Liver (tissue), 9 donors: ENCODE results near the gene PNLIPRP2. TPM values are rescaled to one million over a fixed set of nuclear protein-coding genes. Genes with fewer than 3 reads are reported as not detected.

Source experiments
- DNase-seq: peaks from one replicate; pipeline ENCODE4 v3.0.0-alpha.2; 2017; ENCODE audit warnings: low spot score
- H3K27ac ChIP-seq, 2 donors: one replicate each; pipeline ENCODE4 v1.7.0; 2013; ENCODE audit warnings: inconsistent platforms in 2 of 2, low read length in 2 of 2, control low read depth in 1 of 2, low read depth in 1 of 2, mild to moderate bottlenecking in 1 of 2
- H3K27me3 ChIP-seq, 4 donors: one replicate each; pipeline versions ENCODE4 v1.6.1 to v1.7.0; 2013; ENCODE audit warnings: low read length in 3 of 4, inconsistent platforms in 1 of 4, mild to moderate bottlenecking in 1 of 4, moderate library complexity in 1 of 4; ENCODE audit not compliant: control insufficient read depth in 4 of 4, insufficient read depth in 4 of 4
- H3K36me3 ChIP-seq, 4 donors: one replicate each; pipeline versions ENCODE4 v1.6.1 to v1.7.0; 2013; ENCODE audit warnings: low read length in 3 of 4, mild to moderate bottlenecking in 3 of 4, low read depth in 1 of 4, moderate library complexity in 1 of 4; ENCODE audit not compliant: control insufficient read depth in 4 of 4, insufficient read depth in 3 of 4
- H3K4me1 ChIP-seq, 4 donors: one replicate each; pipeline versions ENCODE4 v1.6.1 to v1.7.0; 2013; ENCODE audit warnings: low read length in 3 of 4, mild to moderate bottlenecking in 3 of 4, moderate library complexity in 1 of 4; ENCODE audit not compliant: control insufficient read depth in 4 of 4, insufficient read depth in 4 of 4
- H3K4me3 ChIP-seq, 3 donors: one replicate each; pipeline versions ENCODE4 v1.6.1 to v1.7.0; 2013; ENCODE audit warnings: low read length in 3 of 3, control low read depth in 1 of 3, low read depth in 1 of 3, mild to moderate bottlenecking in 1 of 3
- H3K9ac ChIP-seq, 2 donors: one replicate each; pipeline ENCODE4 v1.7.0; 2013; ENCODE audit warnings: low read length in 2 of 2, mild to moderate bottlenecking in 2 of 2, moderate library complexity in 2 of 2, control low read depth in 1 of 2, low read depth in 1 of 2
- H3K9me3 ChIP-seq, 4 donors: one replicate each; pipeline versions ENCODE4 v1.6.1 to v1.7.0; 2013; ENCODE audit warnings: low read length in 3 of 4; ENCODE audit not compliant: control insufficient read depth in 4 of 4
- CTCF ChIP-seq: fragments of 150-350 bp; IDR thresholded peaks from 2 replicates; pipeline ENCODE4 v1.5.1; 2017; ENCODE audit warnings: improper control_type of control experiment, low read depth, low read length; ENCODE audit not compliant: missing input control
- EGR1 ChIP-seq, 2 donors: IDR thresholded peaks; 2 replicates each; pipeline ENCODE4 v1.6.1; 2016 to 2018; ENCODE audit warnings: antibody characterized with exemption in 2 of 2, low read depth in 2 of 2
- FOXA1 ChIP-seq: IDR thresholded peaks from 2 replicates; pipeline ENCODE4 v1.6.1; 2016; ENCODE audit warnings: antibody characterized with exemption
- GABPA ChIP-seq, 2 donors: IDR thresholded peaks in 1 of 2; conservative IDR thresholded peaks in 1 of 2; 2 replicates each; pipeline ENCODE4 v1.6.1; 2016; ENCODE audit warnings: antibody characterized with exemption in 2 of 2, mild to moderate bottlenecking in 1 of 2, moderate library complexity in 1 of 2
- HNF4A ChIP-seq, 2 donors: conservative IDR thresholded peaks; 2 replicates each; pipeline ENCODE4 v1.6.1; 2016; ENCODE audit warnings: antibody characterized with exemption in 2 of 2, mild to moderate bottlenecking in 2 of 2
- HNF4G ChIP-seq: IDR thresholded peaks from 2 replicates; pipeline ENCODE4 v1.6.1; 2016; ENCODE audit warnings: antibody characterized with exemption
- JUND ChIP-seq, 2 donors: IDR thresholded peaks; 2 replicates each; pipeline ENCODE4 v1.6.1; 2016; ENCODE audit warnings: antibody characterized with exemption in 2 of 2
- NR2F2 ChIP-seq: IDR thresholded peaks from 2 replicates; pipeline ENCODE4 v1.6.1; 2016; ENCODE audit warnings: antibody characterized with exemption
- RAD21 ChIP-seq, 2 donors: IDR thresholded peaks; 2 replicates each; pipeline ENCODE4 v1.6.1; 2016; ENCODE audit warnings: antibody characterized with exemption in 2 of 2, mild to moderate bottlenecking in 2 of 2
- REST ChIP-seq: IDR thresholded peaks from 2 replicates; pipeline ENCODE4 v1.6.1; 2016; ENCODE audit warnings: antibody characterized with exemption, mild to moderate bottlenecking
- RXRA ChIP-seq, 2 donors: IDR thresholded peaks; 2 replicates each; pipeline ENCODE4 v1.6.1; 2017 to 2018; ENCODE audit warnings: antibody characterized with exemption in 2 of 2, mild to moderate bottlenecking in 1 of 2
- SP1 ChIP-seq: IDR thresholded peaks from 2 replicates; pipeline ENCODE4 v1.6.1; 2018; ENCODE audit warnings: antibody characterized with exemption, mild to moderate bottlenecking
- TAF1 ChIP-seq: conservative IDR thresholded peaks from 2 replicates; pipeline ENCODE4 v1.6.1; 2016; ENCODE audit warnings: antibody characterized with exemption, mild to moderate bottlenecking
- YY1 ChIP-seq: IDR thresholded peaks from 2 replicates; pipeline ENCODE4 v1.6.1; 2016; ENCODE audit warnings: antibody characterized with exemption, mild to moderate bottlenecking
- WGBS: extraction: QIAGEN DNeasy Blood & Tissue Kit; methylation state at CpG from one replicate; pipeline ENCODE4 v1.1.7; 2013; 5-methylcytosine and 5-hydroxymethylcytosine counted together
- polyA plus RNA-seq, 2 donors: library from polyadenylated mRNA; stranded (reverse) in 1 of 2; unstranded in 1 of 2; fragments of 200-250 nt in 1 of 2; fragments of >200 nt in 1 of 2; fragmentation: Nextera tagmentation in 1 of 2; extraction: Ambion mirVana in 1 of 2; gene quantifications; one replicate each; pipeline versions ENCODE4 v1.2.1 to v1.2.3, GENCODE V29; 2013 to 2015
- total RNA-seq, 2 donors: library from RNA; depleted of rRNA; stranded (reverse); fragments of >200 nt; gene quantifications; one replicate each; pipeline ENCODE4 v1.2.3, GENCODE V29; 2014
- TF ChIP-seq, protein P1 (sequence below): IDR thresholded peaks from 2 replicates; pipeline ENCODE4 v1.6.1; 2016; ENCODE audit warnings: antibody characterized with exemption
- TF ChIP-seq, protein P2 (sequence below): IDR thresholded peaks from 2 replicates; pipeline ENCODE4 v1.6.1; 2016; ENCODE audit warnings: antibody characterized with exemption
- donor health status: healthy.
- donor health status: healthy.
- donor health status: healthy.
- donor health status: healthy.
- donor health status: healthy.

PNLIPRP2 gene
- total and polyA plus RNA-seq, 4 donors, result not detected

- Histone ChIP-seq H3K9me3 (no peaks in the 10 kb centered on the region), H3K27ac (no peak overlapping the region), H3K27me3 (peaks cover 0 to 7% (median 1%) of the 10 kb centered on the region in 4 donors), H3K4me3 (no peak overlapping the region), H3K4me1 (no peaks in the 10 kb centered on the region), H3K9ac (no peak overlapping the region), H3K36me3 (no peaks in the 10 kb centered on the region)
- 70% methylated on average over 2 of the region's 2 CpGs for WGBS
- no peak for DNase-seq
- TF ChIP-seq TAF1, result no peak
- TF ChIP-seq NR2F2, result no peak
- no peak for TF ChIP-seq SP1
- TF ChIP-seq HNF4G, result no peak
- no peak for TF ChIP-seq RXRA (IDR thresholded peaks at IDR 0.05)
- no peak for TF ChIP-seq HNF4A (conservative IDR thresholded peaks at IDR 0.05)
- no peak for TF ChIP-seq CTCF
- no peak for TF ChIP-seq YY1
- TF ChIP-seq, protein P1, sequence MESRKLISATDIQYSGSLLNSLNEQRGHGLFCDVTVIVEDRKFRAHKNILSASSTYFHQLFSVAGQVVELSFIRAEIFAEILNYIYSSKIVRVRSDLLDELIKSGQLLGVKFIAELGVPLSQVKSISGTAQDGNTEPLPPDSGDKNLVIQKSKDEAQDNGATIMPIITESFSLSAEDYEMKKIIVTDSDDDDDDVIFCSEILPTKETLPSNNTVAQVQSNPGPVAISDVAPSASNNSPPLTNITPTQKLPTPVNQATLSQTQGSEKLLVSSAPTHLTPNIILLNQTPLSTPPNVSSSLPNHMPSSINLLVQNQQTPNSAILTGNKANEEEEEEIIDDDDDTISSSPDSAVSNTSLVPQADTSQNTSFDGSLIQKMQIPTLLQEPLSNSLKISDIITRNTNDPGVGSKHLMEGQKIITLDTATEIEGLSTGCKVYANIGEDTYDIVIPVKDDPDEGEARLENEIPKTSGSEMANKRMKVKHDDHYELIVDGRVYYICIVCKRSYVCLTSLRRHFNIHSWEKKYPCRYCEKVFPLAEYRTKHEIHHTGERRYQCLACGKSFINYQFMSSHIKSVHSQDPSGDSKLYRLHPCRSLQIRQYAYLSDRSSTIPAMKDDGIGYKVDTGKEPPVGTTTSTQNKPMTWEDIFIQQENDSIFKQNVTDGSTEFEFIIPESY, result no peak
- no peak for TF ChIP-seq JUND (IDR thresholded peaks at IDR 0.05)
- no peak for TF ChIP-seq RAD21 (IDR thresholded peaks at IDR 0.05)
- TF ChIP-seq FOXA1, result no peak
Measured at GRCh38 chr10:116596062-116596461, 24.7 kb upstream of the PNLIPRP2 start.

- Histone ChIP-seq H3K4me1 (no peaks in the 10 kb centered on the region), H3K27ac (no peak overlapping the region), H3K9me3 (no peaks in the 10 kb centered on the region), H3K9ac (no peak overlapping the region), H3K36me3 (no peaks in the 10 kb centered on the region), H3K27me3 (peaks cover 0 to 7% (median 0%) of the 10 kb centered on the region in 4 donors), H3K4me3 (no peak overlapping the region)
- 69% methylated on average over 5 of the region's 5 CpGs for WGBS
- DNase-seq, result no peak
- TF ChIP-seq GABPA (IDR thresholded peaks at IDR 0.05 in 1 of 2, conservative IDR thresholded peaks at IDR 0.05 in 1 of 2), result no peak
- TF ChIP-seq JUND (IDR thresholded peaks at IDR 0.05), result no peak
- TF ChIP-seq EGR1 (IDR thresholded peaks at IDR 0.05; ENCODE audit: low read depth in 2 of 2), result no peak
- TF ChIP-seq FOXA1, result no peak
- TF ChIP-seq SP1, result no peak
- no peak for TF ChIP-seq RAD21 (IDR thresholded peaks at IDR 0.05)
- TF ChIP-seq HNF4A (conservative IDR thresholded peaks at IDR 0.05), result no peak
- TF ChIP-seq RXRA (IDR thresholded peaks at IDR 0.05), result no peak
- TF ChIP-seq, protein P2, sequence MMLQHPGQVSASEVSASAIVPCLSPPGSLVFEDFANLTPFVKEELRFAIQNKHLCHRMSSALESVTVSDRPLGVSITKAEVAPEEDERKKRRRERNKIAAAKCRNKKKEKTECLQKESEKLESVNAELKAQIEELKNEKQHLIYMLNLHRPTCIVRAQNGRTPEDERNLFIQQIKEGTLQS, result no peak
- TF ChIP-seq HNF4G, result no peak
- TF ChIP-seq REST, result no peak
- TF ChIP-seq, protein P1, result no peak
- no peak for TF ChIP-seq CTCF
- no peak for TF ChIP-seq YY1
Measured at GRCh38 chr10:116597543-116597942, 23.2 kb upstream of the PNLIPRP2 start.
